DOHH2 (cell line): ENCODE results near the gene PLB1.

Experiments used
- H3F3A ChIP-seq: fragments of 200-600 bp; sonication (generic), shearing (Covaris generic); 2 replicates; pipeline ENCODE4 v1.6.0; 2016; ENCODE audit warnings: antibody characterized with exemption, mild to moderate bottlenecking; ENCODE audit not compliant: control insufficient read depth, insufficient read depth
- H3K27ac ChIP-seq: fragments of 200-600 bp; sonication (generic); 2 replicates; pipeline ENCODE4 v1.5.1; 2014; ENCODE audit warnings: low read depth, mild to moderate bottlenecking, low read length, moderate library complexity
- H3K27me3 ChIP-seq: fragments of 200-600 bp; sonication (generic); 2 replicates; pipeline ENCODE4 v1.6.1; 2014; ENCODE audit warnings: mild to moderate bottlenecking, low read length, mixed read lengths; ENCODE audit not compliant: control insufficient read depth
- H3K36me3 ChIP-seq: fragments of 200-600 bp; sonication (generic); 2 replicates; pipeline ENCODE4 v1.6.1; 2014; ENCODE audit warnings: mild to moderate bottlenecking, low read length, moderate library complexity, mixed read lengths; ENCODE audit not compliant: control insufficient read depth
- H3K4me1 ChIP-seq: fragments of 200-600 bp; sonication (generic); 2 replicates; pipeline ENCODE4 v1.6.1; 2014; ENCODE audit warnings: mild to moderate bottlenecking, low read length, mixed read lengths; ENCODE audit not compliant: control insufficient read depth
- H3K4me2 ChIP-seq: fragments of 200-600 bp; sonication (generic); 2 replicates; pipeline ENCODE4 v1.6.0; 2014; ENCODE audit warnings: mild to moderate bottlenecking, low read length, moderate library complexity
- H3K4me3 ChIP-seq: fragments of 200-600 bp; sonication (generic); 2 replicates; pipeline ENCODE4 v1.5.1; 2014; ENCODE audit warnings: mild to moderate bottlenecking, low read length, mixed read lengths
- H3K79me2 ChIP-seq: fragments of 200-600 bp; sonication (generic); 2 replicates; pipeline ENCODE4 v1.6.1; 2014; ENCODE audit warnings: mild to moderate bottlenecking, low read length, mixed read lengths; ENCODE audit not compliant: control insufficient read depth
- H3K9me2 ChIP-seq: fragments of 200-600 bp; sonication (generic); replicated peaks from 2 replicates; pipeline ENCODE4 v1.6.1; 2014; ENCODE audit warnings: mild to moderate bottlenecking, low read length, mixed read lengths; ENCODE audit not compliant: control insufficient read depth
- H3K9me3 ChIP-seq: fragments of 200-600 bp; sonication (generic); 2 replicates; pipeline ENCODE4 v1.6.1; 2014; ENCODE audit warnings: antibody characterized with exemption, low read length, mixed read lengths; ENCODE audit not compliant: control insufficient read depth, insufficient read depth
- H4K20me1 ChIP-seq: fragments of 200-600 bp; sonication (generic); 2 replicates; pipeline ENCODE4 v1.6.0; 2014; ENCODE audit warnings: low read depth, mild to moderate bottlenecking, antibody characterized with exemption, low read length, moderate library complexity; ENCODE audit not compliant: control insufficient read depth, insufficient read depth
- CTCF ChIP-seq: fragments of 200-600 bp; sonication (generic); IDR thresholded peaks from one replicate; pipeline ENCODE4 v1.5.1; 2014; ENCODE audit warnings: antibody characterized with exemption, mild to moderate bottlenecking, low read depth, low read length; ENCODE audit not compliant: poor library complexity, severe bottlenecking
- EZH2phosphoT487 ChIP-seq: fragments of 200-600 bp; sonication (generic); IDR thresholded peaks from 2 replicates; pipeline ENCODE4 v1.6.1; 2017; ENCODE audit warnings: borderline replicate concordance, mild to moderate bottlenecking, antibody characterized with exemption, low read length, moderate library complexity, mixed read lengths

Gene PLB1

GRCh38 chr2:28544036-28544346, 48.1 kb downstream of the PLB1 start:
- Histone ChIP-seq H4K20me1 (no peaks in the 10 kb centered on the region), H3K36me3 (no peaks in the 10 kb centered on the region), H3K4me3 (no peak overlapping the region), H3K9me2 (no peaks in the 10 kb centered on the region), H3K27me3 (no peaks in the 10 kb centered on the region), H3K9me3 (no peaks in the 10 kb centered on the region), H3K4me2 (no peak overlapping the region), H3K27ac (no peak overlapping the region), H3F3A (no peaks in the 10 kb centered on the region), H3K79me2 (no peaks in the 10 kb centered on the region), H3K4me1 (peaks cover 3% of the 10 kb centered on the region; the same call in 1 of the 2 replicates)
- no peak for TF ChIP-seq EZH2phosphoT487

GRCh38 chr2:28544405-28544921, 48.6 kb downstream of the PLB1 start:
- Histone ChIP-seq H3K27ac (no peak overlapping the region), H3K9me2 (no peaks in the 10 kb centered on the region)
- no peak for TF ChIP-seq EZH2phosphoT487
- no peak for TF ChIP-seq CTCF

GRCh38 chr2:28544922-28545589, 49.2 kb downstream of the PLB1 start:
- no peaks in the 10 kb centered on the region for H3K9me3 ChIP-seq
- H3K79me2 ChIP-seq, result no peaks in the 10 kb centered on the region
- no peak overlapping the region for H3K27ac ChIP-seq
- H3K4me2 ChIP-seq, result no peak overlapping the region
- H4K20me1 ChIP-seq, result no peaks in the 10 kb centered on the region
- no peaks in the 10 kb centered on the region for H3K4me1 ChIP-seq
- TF ChIP-seq EZH2phosphoT487 (no peak), CTCF (no peak)
- no peaks in the 10 kb centered on the region for H3K9me2 ChIP-seq
- no peaks in the 10 kb centered on the region for H3K36me3 ChIP-seq
- H3K27me3 ChIP-seq, result no peaks in the 10 kb centered on the region
- no peak overlapping the region for H3K4me3 ChIP-seq
- H3F3A ChIP-seq, result no peaks in the 10 kb centered on the region

More at GRCh38 chr2:28544405-28544921, 48.6 kb downstream of the PLB1 start:
- Histone ChIP-seq H3K27me3 (no peaks in the 10 kb centered on the region), H3F3A (no peaks in the 10 kb centered on the region), H3K79me2 (no peaks in the 10 kb centered on the region), H3K9me3 (no peaks in the 10 kb centered on the region), H3K4me2 (no peak overlapping the region), H3K4me1 (no peaks in the 10 kb centered on the region), H3K4me3 (no peak overlapping the region), H3K36me3 (no peaks in the 10 kb centered on the region), H4K20me1 (no peaks in the 10 kb centered on the region)

GRCh38 chr2:28545590-28546200, 49.8 kb downstream of the PLB1 start:
- Histone ChIP-seq H3K9me3 (no peaks in the 10 kb centered on the region), H3K27ac (no peak overlapping the region), H3K79me2 (no peaks in the 10 kb centered on the region), H3K36me3 (no peaks in the 10 kb centered on the region), H3K4me3 (no peak overlapping the region), H3K4me1 (no peaks in the 10 kb centered on the region), H3F3A (no peaks in the 10 kb centered on the region), H3K27me3 (no peaks in the 10 kb centered on the region), H3K4me2 (no peak overlapping the region), H3K9me2 (no peaks in the 10 kb centered on the region), H4K20me1 (no peaks in the 10 kb centered on the region)
- TF ChIP-seq CTCF (no peak), EZH2phosphoT487 (no peak)
